GM04504 (cell line): ENCODE results near the gene TIGD7.
A peak's percentile ranks its signal among the peaks of the same experiment; 100 is the strongest.
"Not testable (repeated sequence)": the region's sequence is repeated elsewhere in the genome, so short reads cannot be mapped to it uniquely, and the experiment has no call there.

Experiments used
- DNase-seq: peaks from one replicate; pipeline ENCODE4 v3.0.0-alpha.2; 2012; ENCODE audit warnings: low read depth

The TIGD7 gene

GRCh38 chr16:3282103-3282729 is 23.0 kb downstream of the TIGD7 start:
- DNase-seq: no peak

- DNase-seq: no peak
Observed at GRCh38 chr16:3281222-3281820, 23.9 kb downstream of the TIGD7 start.

- no peak for DNase-seq
Observed at GRCh38 chr16:3276679-3277078, 28.6 kb downstream of the TIGD7 start.

GRCh38 chr16:3274947-3275346 is 30.3 kb downstream of the TIGD7 start:
- DNase-seq: no peak

GRCh38 chr16:3274490-3274889 is 30.7 kb downstream of the TIGD7 start:
- DNase-seq: no peak

- DNase-seq: not testable (repeated sequence)
Observed at GRCh38 chr16:3271281-3271680, 33.9 kb downstream of the TIGD7 start.

- DNase-seq: not testable (repeated sequence)
Observed at GRCh38 chr16:3270718-3271117, 34.5 kb downstream of the TIGD7 start.

GRCh38 chr16:3268294-3268693 is 36.9 kb downstream of the TIGD7 start:
- no peak for DNase-seq

- DNase-seq: peak; percentile 88
Observed at GRCh38 chr16:3266873-3267537, 38.2 kb downstream of the TIGD7 start.

- DNase-seq: peak; percentile 96
Observed at GRCh38 chr16:3264137-3265036, 40.8 kb downstream of the TIGD7 start.

- no peak for DNase-seq
Observed at GRCh38 chr16:3262517-3262916, 42.7 kb downstream of the TIGD7 start.

- DNase-seq: no peak
Observed at GRCh38 chr16:3259836-3260235, 45.4 kb downstream of the TIGD7 start.

- peak; percentile 7 for DNase-seq
Observed at GRCh38 chr16:3256866-3257465, 48.3 kb downstream of the TIGD7 start.

GRCh38 chr16:3256146-3256865 is 48.9 kb downstream of the TIGD7 start, which contains the start of gene MEFV:
Gene MEFV, minus strand, starts transcription at chr16:3256633. Its CDS starts 46 bp downstream, at chr16:3256587.
- no peak for DNase-seq

GRCh38 chr16:3254309-3254708 is 50.9 kb downstream of the TIGD7 start:
- DNase-seq: no peak

GRCh38 chr16:3252967-3253366 is 52.3 kb downstream of the TIGD7 start:
- DNase-seq: no peak

- no peak for DNase-seq
Observed at GRCh38 chr16:3249451-3249850, 55.8 kb downstream of the TIGD7 start.

GRCh38 chr16:3249020-3249419 is 56.2 kb downstream of the TIGD7 start:
- DNase-seq: no peak
